Upper lobe of right lung (tissue), 1 donor: Measurements from ENCODE around the gene PARD3. TPM values are rescaled to one million over a fixed set of nuclear protein-coding genes. Genes with fewer than 3 reads are reported as not detected.

Experiments used
- ATAC-seq: fragments of 200-7000 bp; cut with Tn5 transposase; one replicate; pipeline ENCODE4 v1.9.1; 2020; ENCODE audit warnings: mild to moderate bottlenecking, moderate library complexity
- DNase-seq: peaks from one replicate; pipeline ENCODE4 v3.0.0-alpha.2; 2020
- H3K27ac ChIP-seq: fragments of 200-600 bp; one replicate; pipeline ENCODE4 v1.8.0; 2022
- H3K27me3 ChIP-seq: fragments of 200-600 bp; one replicate; pipeline ENCODE4 v1.8.0; 2022; ENCODE audit warnings: mild to moderate bottlenecking
- H3K36me3 ChIP-seq: fragments of 200-600 bp; one replicate; pipeline ENCODE4 v1.8.0; 2022
- H3K4me1 ChIP-seq: fragments of 200-600 bp; one replicate; pipeline ENCODE4 v1.8.0; 2022
- H3K4me3 ChIP-seq: fragments of 200-600 bp; one replicate; pipeline ENCODE4 v1.8.0; 2022; ENCODE audit warnings: mild to moderate bottlenecking
- H3K9me3 ChIP-seq: fragments of 200-600 bp; one replicate; pipeline ENCODE4 v1.8.0; 2022
- CTCF ChIP-seq: fragments of 200-600 bp; IDR thresholded peaks from one replicate; pipeline ENCODE4 v1.8.0; 2022; ENCODE audit warnings: antibody characterized with exemption
- intact Hi-C: fragments of 100-400 bp; cut with DNase I; formaldehyde crosslinking; loops from one replicate; pipeline ENCODE4 v1.11.0; 2022
- total RNA-seq: library from RNA; stranded (reverse); fragmentation: NEBNext Ultra II Directional; extraction: Animal tissue kit (Norgen Biotek cat#: 25700); gene quantifications from one replicate; pipeline ENCODE4 v1.2.1, GENCODE V29; 2021
- donor health status: DM: no; HTN: yes; CAD: no; lungs with severe emphysema.

Gene PARD3
- total RNA-seq, 1 donor from 2014 or later: 38.5 TPM

- H3K27ac ChIP-seq: no peak overlapping the region
- intact Hi-C loops: no loop called here
- H3K27me3 ChIP-seq: no peaks in the 10 kb centered on the region
- TF ChIP-seq CTCF: no peak
- no peaks in the 10 kb centered on the region for H3K9me3 ChIP-seq
- no peaks in the 10 kb centered on the region for H3K4me1 ChIP-seq
- no peak for DNase-seq
- H3K36me3 ChIP-seq: no peaks in the 10 kb centered on the region
- no peak overlapping the region for H3K4me3 ChIP-seq
- ATAC-seq: no peak
These were observed 473.6 kb downstream of the PARD3 start for GRCh38 chr10:34341473-34341872.

GRCh38 chr10:34340934-34341333 is 474.2 kb downstream of the PARD3 start:
- intact Hi-C loops: no loop called here
- H3K36me3 ChIP-seq: no peaks in the 10 kb centered on the region

GRCh38 chr10:34339816-34340553 is 475.1 kb downstream of the PARD3 start:
- no peaks in the 10 kb centered on the region for H3K9me3 ChIP-seq
- no peak overlapping the region for H3K4me3 ChIP-seq
- no peaks in the 10 kb centered on the region for H3K4me1 ChIP-seq
- H3K36me3 ChIP-seq: no peaks in the 10 kb centered on the region
- TF ChIP-seq CTCF: no peak
- intact Hi-C loops: no loop called here
- H3K27ac ChIP-seq: no peak overlapping the region
- H3K27me3 ChIP-seq: no peaks in the 10 kb centered on the region
- DNase-seq (no peak), ATAC-seq (no peak)

More at GRCh38 chr10:34340934-34341333, 474.2 kb downstream of the PARD3 start:
- H3K27ac ChIP-seq: no peak overlapping the region
- ATAC-seq: no peak
- H3K27me3 ChIP-seq: no peaks in the 10 kb centered on the region
- no peak for TF ChIP-seq CTCF
- no peaks in the 10 kb centered on the region for H3K4me1 ChIP-seq
- no peak for DNase-seq
- H3K9me3 ChIP-seq: no peaks in the 10 kb centered on the region
- H3K4me3 ChIP-seq: no peak overlapping the region

GRCh38 chr10:34337917-34338316 is 477.2 kb downstream of the PARD3 start:
- no peak overlapping the region for H3K27ac ChIP-seq
- TF ChIP-seq CTCF: no peak
- intact Hi-C loops: no loop called here
- no peak for DNase-seq
- H3K27me3 ChIP-seq: no peaks in the 10 kb centered on the region
- H3K4me3 ChIP-seq: no peak overlapping the region
- no peaks in the 10 kb centered on the region for H3K9me3 ChIP-seq
- H3K36me3 ChIP-seq: no peaks in the 10 kb centered on the region
- no peak for ATAC-seq
- H3K4me1 ChIP-seq: no peaks in the 10 kb centered on the region

- ATAC-seq: no peak
- peaks cover under 1% of the 10 kb centered on the region for H3K36me3 ChIP-seq
- intact Hi-C loops: no loop called here
- no peak for TF ChIP-seq CTCF
- no peaks in the 10 kb centered on the region for H3K9me3 ChIP-seq
- H3K4me1 ChIP-seq: no peaks in the 10 kb centered on the region
- no peak overlapping the region for H3K27ac ChIP-seq
- no peaks in the 10 kb centered on the region for H3K27me3 ChIP-seq
- H3K4me3 ChIP-seq: no peak overlapping the region
- DNase-seq: no peak
These were observed 479.0 kb downstream of the PARD3 start for GRCh38 chr10:34335960-34336690.
